HCT116 (cell line): Measurements from ENCODE around the gene SLC11A1. TPM values are rescaled to one million over a fixed set of nuclear protein-coding genes. Genes with fewer than 3 reads are reported as not detected.

Source experiments
- CTCF ChIP-seq, 3 experiments: fragments of 200-600 bp in 1 of 3; sonication (generic) in 1 of 3; IDR thresholded peaks in 2 of 3; conservative IDR thresholded peaks in 1 of 3; 2 replicates each; pipeline ENCODE4 v1.5.1; 2012 to 2017; ENCODE audit warnings: low read depth in 2 of 3, low read length in 2 of 3, antibody characterized with exemption in 1 of 3, borderline replicate concordance in 1 of 3, control low read depth in 1 of 3, mild to moderate bottlenecking in 1 of 3, mixed read lengths in 1 of 3, mixed run types in 1 of 3, moderate library complexity in 1 of 3; ENCODE audit not compliant: insufficient read depth in 1 of 3
- EGR1 ChIP-seq: IDR thresholded peaks from 2 replicates; pipeline ENCODE4 v1.6.1; 2012; ENCODE audit warnings: low read depth
- ELF1 ChIP-seq: IDR thresholded peaks from 2 replicates; pipeline ENCODE4 v1.6.1; 2012; ENCODE audit warnings: low read depth, borderline replicate concordance
- EZH2 ChIP-seq: fragments of 200-600 bp; sonication (generic); IDR thresholded peaks from 2 replicates; pipeline ENCODE4 v1.6.1; 2017; ENCODE audit warnings: antibody characterized with exemption, mixed run types
- REST ChIP-seq: IDR thresholded peaks from 2 replicates; pipeline ENCODE4 v1.6.1; 2012; ENCODE audit warnings: low read depth
- SRF ChIP-seq: IDR thresholded peaks from 2 replicates; pipeline ENCODE4 v1.6.1; 2012; ENCODE audit warnings: low read depth
- TCF7L2 ChIP-seq: IDR thresholded peaks from 2 replicates; pipeline ENCODE4 v1.7.0; 2011; ENCODE audit warnings: borderline replicate concordance, inconsistent platforms; ENCODE audit not compliant: insufficient read depth, insufficient read length; ENCODE audit errors: extremely low read depth
- ZFX ChIP-seq: fragments of 450-650 bp; IDR thresholded peaks from 2 replicates; pipeline ENCODE4 v1.6.1; 2017
- total RNA-seq: library from RNA; stranded (reverse); gene quantifications from one replicate; pipeline ENCODE4 v1.2.1, GENCODE V29; 2021; ENCODE audit not compliant: unreplicated experiment

The SLC11A1 gene
- total RNA-seq, 1 experiment from 2014 or later: 0.42 TPM

- TF ChIP-seq SRF (no peak), TCF7L2 (no peak), REST (no peak), EGR1 (peak; percentile 75), CTCF (IDR thresholded peaks at IDR 0.05 in 2 of 3, conservative IDR thresholded peaks at IDR 0.05 in 1 of 3; ENCODE audit: borderline replicate concordance in 1 of 3, insufficient read depth in 1 of 3, low read depth in 2 of 3, low read length in 2 of 3) (no peak), ELF1 (no peak), ZFX (peak; percentile 61; the same call in 1 of the 2 replicates), EZH2 (no peak)
Measured at GRCh38 chr2:218367415-218368149, 14.5 kb upstream of the SLC11A1 start (continued).
